ENCODE results near the gene FAM131C. TPM values are rescaled to one million over a fixed set of nuclear protein-coding genes. Genes with fewer than 3 reads are reported as not detected.
"Not testable (repeated sequence)": the region's sequence is repeated elsewhere in the genome, so short reads cannot be mapped to it uniquely, and the experiment has no call there.

Gene FAM131C
- total and polyA plus RNA-seq, 2 experiments from 2014 or later, result 0.71 to 1.3 TPM

DNA sequence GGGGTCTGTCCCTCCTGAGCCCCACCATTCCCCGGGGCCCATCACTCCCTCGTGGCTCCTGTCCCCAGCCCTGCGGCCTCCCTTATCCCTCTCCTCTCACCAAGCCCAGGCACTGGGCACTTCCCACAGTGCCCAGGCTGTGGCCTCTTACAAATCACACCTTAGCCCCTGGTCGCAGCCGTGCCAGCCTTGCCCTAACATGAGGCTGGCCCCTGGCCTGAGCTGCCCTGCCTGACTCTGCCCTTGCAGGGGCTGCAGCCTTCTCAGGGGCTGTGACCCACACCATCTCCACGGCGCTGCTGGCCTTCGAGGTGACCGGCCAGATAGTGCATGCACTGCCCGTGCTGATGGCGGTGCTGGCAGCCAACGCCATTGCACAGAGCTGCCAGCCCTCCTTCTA is 21.5 kb downstream of the FAM131C start:
- not testable (repeated sequence) for H3K9me3 Mint-ChIP-seq; ATAC-seq; H3K4me3 Mint-ChIP-seq; H3K27ac ChIP-seq (ENCODE audit: low read depth); H3K27me3 ChIP-seq (ENCODE audit: insufficient read depth); H3K4me3 ChIP-seq; H3K36me3 Mint-ChIP-seq (ENCODE audit: low read depth); H3K4me1 ChIP-seq (ENCODE audit: insufficient read depth); H3K79me2 ChIP-seq (replicated peaks; ENCODE audit: insufficient read depth); H3K9me2 ChIP-seq (ENCODE audit: insufficient read depth); H3F3A ChIP-seq (replicated peaks; ENCODE audit: low read depth); H3K27ac Mint-ChIP-seq; H2AFZ ChIP-seq; H3K4me2 ChIP-seq; H3K36me3 ChIP-seq (ENCODE audit: insufficient read depth); DNase-seq (ENCODE audit: low spot score); H3K27me3 Mint-ChIP-seq (ENCODE audit: insufficient read depth, low read depth, poor library complexity); H4K20me1 ChIP-seq (replicated peaks; ENCODE audit: insufficient read depth)
- peaks cover 19% of the 10 kb centered on the region for H3K4me1 Mint-ChIP-seq

DNA sequence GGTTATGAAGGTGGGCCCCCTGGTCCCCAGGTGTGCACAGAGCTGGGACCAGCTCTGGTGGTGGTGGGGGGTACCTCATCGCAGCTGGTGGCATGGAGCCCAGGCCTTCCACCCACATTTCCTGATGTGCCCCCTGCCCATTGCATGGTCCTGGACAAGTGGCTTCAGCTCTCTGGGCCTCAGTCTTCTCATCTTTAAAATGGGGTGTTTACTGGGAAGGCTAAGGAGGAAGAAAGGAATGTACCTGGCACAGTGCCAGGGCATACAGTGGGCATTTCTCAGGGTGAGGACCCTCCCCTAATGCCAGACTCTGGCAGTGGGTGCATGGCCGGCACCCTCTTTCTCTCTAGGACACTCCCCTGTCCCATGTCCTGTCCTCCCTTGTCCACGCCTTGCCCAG is 22.4 kb downstream of the FAM131C start:
- peaks cover 5% of the 10 kb centered on the region; the same call in 1 of the 2 replicates for H3K4me1 ChIP-seq (ENCODE audit: insufficient read depth)
- H3K27me3 Mint-ChIP-seq (ENCODE audit: insufficient read depth, low read depth, poor library complexity), result peaks cover 4% of the 10 kb centered on the region
- H3K4me3 ChIP-seq, result no peak overlapping the region
- H3K27ac Mint-ChIP-seq, result no peak overlapping the region
- H3F3A ChIP-seq (replicated peaks; ENCODE audit: low read depth), result no peaks in the 10 kb centered on the region
- no peaks in the 10 kb centered on the region for H3K36me3 Mint-ChIP-seq (ENCODE audit: low read depth)
- no peaks in the 10 kb centered on the region for H3K79me2 ChIP-seq (replicated peaks; ENCODE audit: insufficient read depth)
- H3K4me3 Mint-ChIP-seq, result no peak overlapping the region
- H3K9me2 ChIP-seq (ENCODE audit: insufficient read depth), result no peaks in the 10 kb centered on the region
- no peak for TF ChIP-seq STAT1 (IDR thresholded peaks at IDR 0.05; ENCODE audit: unreplicated experiment)
- TF ChIP-seq ETS1 (IDR thresholded peaks at IDR 0.05), result no peak
- no peak for TF ChIP-seq NANOG (IDR thresholded peaks at IDR 0.05; ENCODE audit: borderline replicate concordance)
- TF ChIP-seq REST (IDR thresholded peaks at IDR 0.05; ENCODE audit: unreplicated experiment), result no peak
- TF ChIP-seq, protein P1, sequence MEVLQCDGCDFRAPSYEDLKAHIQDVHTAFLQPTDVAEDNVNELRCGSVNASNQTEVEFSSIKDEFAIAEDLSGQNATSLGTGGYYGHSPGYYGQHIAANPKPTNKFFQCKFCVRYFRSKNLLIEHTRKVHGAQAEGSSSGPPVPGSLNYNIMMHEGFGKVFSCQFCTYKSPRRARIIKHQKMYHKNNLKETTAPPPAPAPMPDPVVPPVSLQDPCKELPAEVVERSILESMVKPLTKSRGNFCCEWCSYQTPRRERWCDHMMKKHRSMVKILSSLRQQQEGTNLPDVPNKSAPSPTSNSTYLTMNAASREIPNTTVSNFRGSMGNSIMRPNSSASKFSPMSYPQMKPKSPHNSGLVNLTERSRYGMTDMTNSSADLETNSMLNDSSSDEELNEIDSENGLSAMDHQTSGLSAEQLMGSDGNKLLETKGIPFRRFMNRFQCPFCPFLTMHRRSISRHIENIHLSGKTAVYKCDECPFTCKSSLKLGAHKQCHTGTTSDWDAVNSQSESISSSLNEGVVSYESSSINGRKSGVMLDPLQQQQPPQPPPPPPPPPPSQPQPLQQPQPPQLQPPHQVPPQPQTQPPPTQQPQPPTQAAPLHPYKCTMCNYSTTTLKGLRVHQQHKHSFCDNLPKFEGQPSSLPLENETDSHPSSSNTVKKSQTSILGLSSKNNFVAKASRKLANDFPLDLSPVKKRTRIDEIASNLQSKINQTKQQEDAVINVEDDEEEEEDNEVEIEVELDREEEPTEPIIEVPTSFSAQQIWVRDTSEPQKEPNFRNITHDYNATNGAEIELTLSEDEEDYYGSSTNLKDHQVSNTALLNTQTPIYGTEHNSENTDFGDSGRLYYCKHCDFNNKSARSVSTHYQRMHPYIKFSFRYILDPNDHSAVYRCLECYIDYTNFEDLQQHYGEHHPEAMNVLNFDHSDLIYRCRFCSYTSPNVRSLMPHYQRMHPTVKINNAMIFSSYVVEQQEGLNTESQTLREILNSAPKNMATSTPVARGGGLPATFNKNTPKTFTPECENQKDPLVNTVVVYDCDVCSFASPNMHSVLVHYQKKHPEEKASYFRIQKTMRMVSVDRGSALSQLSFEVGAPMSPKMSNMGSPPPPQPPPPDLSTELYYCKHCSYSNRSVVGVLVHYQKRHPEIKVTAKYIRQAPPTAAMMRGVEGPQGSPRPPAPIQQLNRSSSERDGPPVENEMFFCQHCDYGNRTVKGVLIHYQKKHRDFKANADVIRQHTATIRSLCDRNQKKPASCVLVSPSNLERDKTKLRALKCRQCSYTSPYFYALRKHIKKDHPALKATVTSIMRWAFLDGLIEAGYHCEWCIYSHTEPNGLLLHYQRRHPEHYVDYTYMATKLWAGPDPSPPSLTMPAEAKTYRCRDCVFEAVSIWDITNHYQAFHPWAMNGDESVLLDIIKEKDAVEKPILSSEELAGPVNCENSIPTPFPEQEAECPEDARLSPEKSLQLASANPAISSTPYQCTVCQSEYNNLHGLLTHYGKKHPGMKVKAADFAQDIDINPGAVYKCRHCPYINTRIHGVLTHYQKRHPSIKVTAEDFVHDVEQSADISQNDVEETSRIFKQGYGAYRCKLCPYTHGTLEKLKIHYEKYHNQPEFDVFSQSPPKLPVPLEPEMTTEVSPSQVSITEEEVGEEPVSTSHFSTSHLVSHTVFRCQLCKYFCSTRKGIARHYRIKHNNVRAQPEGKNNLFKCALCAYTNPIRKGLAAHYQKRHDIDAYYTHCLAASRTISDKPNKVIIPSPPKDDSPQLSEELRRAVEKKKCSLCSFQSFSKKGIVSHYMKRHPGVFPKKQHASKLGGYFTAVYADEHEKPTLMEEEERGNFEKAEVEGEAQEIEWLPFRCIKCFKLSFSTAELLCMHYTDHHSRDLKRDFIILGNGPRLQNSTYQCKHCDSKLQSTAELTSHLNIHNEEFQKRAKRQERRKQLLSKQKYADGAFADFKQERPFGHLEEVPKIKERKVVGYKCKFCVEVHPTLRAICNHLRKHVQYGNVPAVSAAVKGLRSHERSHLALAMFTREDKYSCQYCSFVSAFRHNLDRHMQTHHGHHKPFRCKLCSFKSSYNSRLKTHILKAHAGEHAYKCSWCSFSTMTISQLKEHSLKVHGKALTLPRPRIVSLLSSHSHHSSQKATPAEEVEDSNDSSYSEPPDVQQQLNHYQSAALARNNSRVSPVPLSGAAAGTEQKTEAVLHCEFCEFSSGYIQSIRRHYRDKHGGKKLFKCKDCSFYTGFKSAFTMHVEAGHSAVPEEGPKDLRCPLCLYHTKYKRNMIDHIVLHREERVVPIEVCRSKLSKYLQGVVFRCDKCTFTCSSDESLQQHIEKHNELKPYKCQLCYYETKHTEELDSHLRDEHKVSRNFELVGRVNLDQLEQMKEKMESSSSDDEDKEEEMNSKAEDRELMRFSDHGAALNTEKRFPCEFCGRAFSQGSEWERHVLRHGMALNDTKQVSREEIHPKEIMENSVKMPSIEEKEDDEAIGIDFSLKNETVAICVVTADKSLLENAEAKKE (CRISPR knock-in tag; IDR thresholded peaks at IDR 0.05), result no peak
- TF ChIP-seq ZNF114 (CRISPR knock-in tag; IDR thresholded peaks at IDR 0.05), result no peak
- TF ChIP-seq EZH2 (IDR thresholded peaks at IDR 0.05; ENCODE audit: low read depth, unreplicated experiment), result no peak
- no peak for TF ChIP-seq CREB1 (CRISPR knock-in tag; IDR thresholded peaks at IDR 0.05; ENCODE audit: low read depth)
- no peaks in the 10 kb centered on the region for H3K9me3 Mint-ChIP-seq
- no peak overlapping the region for H3K27ac ChIP-seq (ENCODE audit: low read depth)
- H3K4me2 ChIP-seq, result no peak overlapping the region
- DNase-seq (ENCODE audit: low spot score), result no peak
- no peak for ATAC-seq
- H3K27me3 ChIP-seq (ENCODE audit: insufficient read depth), result no peaks in the 10 kb centered on the region
- H3K36me3 ChIP-seq (ENCODE audit: insufficient read depth), result no peaks in the 10 kb centered on the region
- H2AFZ ChIP-seq, result no peak overlapping the region
- no peaks in the 10 kb centered on the region for H4K20me1 ChIP-seq (replicated peaks; ENCODE audit: insufficient read depth)
- H3K4me1 Mint-ChIP-seq, result peaks cover 16% of the 10 kb centered on the region

All from GM23338 (cell line).